CD4-positive, alpha-beta T cell treated with Interleukin-4 for 1 hour (primary cell): ENCODE data around the gene PPARGC1A.

Experiments used
- DNase-seq, 2 donors: peaks; one replicate each; pipeline ENCODE4 v3.0.0-alpha.2; 2020 to 2022

PPARGC1A gene

GRCh38 chr4:23906839-23907238, 17.0 kb upstream of the PPARGC1A start:
- no peak for DNase-seq

GRCh38 chr4:23904639-23905071, 14.8 kb upstream of the PPARGC1A start:
- DNase-seq = no peak

- no peak for DNase-seq
Measured at GRCh38 chr4:23903859-23904438, 14.1 kb upstream of the PPARGC1A start.

GRCh38 chr4:23902222-23902804, 12.5 kb upstream of the PPARGC1A start:
- no peak for DNase-seq

GRCh38 chr4:23900636-23901035, 10.8 kb upstream of the PPARGC1A start:
- DNase-seq = no peak

GRCh38 chr4:23899565-23899964, 9.7 kb upstream of the PPARGC1A start:
- DNase-seq = no peak

GRCh38 chr4:23897564-23898109, 7.8 kb upstream of the PPARGC1A start:
- no peak for DNase-seq

- DNase-seq = no peak
Measured at GRCh38 chr4:23894021-23894420, 4.2 kb upstream of the PPARGC1A start.

- DNase-seq = no peak
Measured at GRCh38 chr4:23891064-23891421, 1.2 kb upstream of the PPARGC1A start.

- no peak for DNase-seq
Measured at GRCh38 chr4:23890369-23891063, 669 bp upstream of the PPARGC1A start.

- DNase-seq = no peak
Measured at GRCh38 chr4:23889391-23889790, 456 bp downstream of the PPARGC1A start.

GRCh38 chr4:23888421-23889319, 1.2 kb downstream of the PPARGC1A start:
- DNase-seq = no peak

- DNase-seq = no peak
Measured at GRCh38 chr4:23887989-23888388, 1.9 kb downstream of the PPARGC1A start.

- no peak for DNase-seq
Measured at GRCh38 chr4:23887173-23887572, 2.7 kb downstream of the PPARGC1A start.

GRCh38 chr4:23885943-23886590, 3.8 kb downstream of the PPARGC1A start:
- no peak for DNase-seq

GRCh38 chr4:23884741-23885140, 5.1 kb downstream of the PPARGC1A start:
- no peak for DNase-seq

GRCh38 chr4:23884261-23884660, 5.6 kb downstream of the PPARGC1A start:
- DNase-seq = no peak

- no peak for DNase-seq
Measured at GRCh38 chr4:23882976-23883531, 6.8 kb downstream of the PPARGC1A start.

- no peak for DNase-seq
Measured at GRCh38 chr4:23881674-23882337, 8.0 kb downstream of the PPARGC1A start.

- no peak for DNase-seq
Measured at GRCh38 chr4:23881052-23881501, 8.8 kb downstream of the PPARGC1A start.

GRCh38 chr4:23878912-23879732, 10.7 kb downstream of the PPARGC1A start:
- DNase-seq = no peak
